GM12874 (cell line): ENCODE measurements around the gene MISP.

Source experiments
- CTCF ChIP-seq: IDR thresholded peaks from 2 replicates; pipeline ENCODE4 v1.5.1; 2011; ENCODE audit warnings: low read depth, mild to moderate bottlenecking, control low read depth, low read length, moderate library complexity; ENCODE audit not compliant: insufficient read depth

MISP gene

GRCh38 chr19:788983-789700, 38.2 kb downstream of the MISP start:
- no peak for TF ChIP-seq CTCF

GRCh38 chr19:789701-790060, 38.8 kb downstream of the MISP start:
- TF ChIP-seq CTCF, result no peak

- TF ChIP-seq CTCF, result no peak
Observed at GRCh38 chr19:791007-791566, 40.2 kb downstream of the MISP start.

- no peak for TF ChIP-seq CTCF
Observed at GRCh38 chr19:791567-792305, 40.8 kb downstream of the MISP start.

GRCh38 chr19:792306-792885, 41.5 kb downstream of the MISP start:
- TF ChIP-seq CTCF, result no peak

- no peak for TF ChIP-seq CTCF
Observed at GRCh38 chr19:793806-794205, 42.9 kb downstream of the MISP start.

- no peak for TF ChIP-seq CTCF
Observed at GRCh38 chr19:795073-795611, 44.2 kb downstream of the MISP start.
